Mucosa of descending colon (tissue), 3 donors: Measurements from ENCODE around the gene EPHA6. TPM values are rescaled to one million over a fixed set of nuclear protein-coding genes. Genes with fewer than 3 reads are reported as not detected.
"Not testable (repeated sequence)": the region's sequence is repeated elsewhere in the genome, so short reads cannot be mapped to it uniquely, and the experiment has no call there.

Experiments used
- ATAC-seq: fragments of 200-7000 bp; cut with Tn5 transposase; one replicate; pipeline ENCODE4 v1.9.1; 2020; ENCODE audit warnings: mild to moderate bottlenecking, moderate library complexity
- DNase-seq, 3 donors: peaks; one replicate each; pipeline ENCODE4 v3.0.0-alpha.2; 2020
- H3K36me3 ChIP-seq: fragments of 200-600 bp; one replicate; pipeline ENCODE4 v1.8.0; 2021; ENCODE audit warnings: low read depth, mild to moderate bottlenecking
- H3K4me1 ChIP-seq: fragments of 200-600 bp; one replicate; pipeline ENCODE4 v1.8.0; 2021; ENCODE audit warnings: low read depth, mild to moderate bottlenecking
- H3K4me3 ChIP-seq: fragments of 200-600 bp; one replicate; pipeline ENCODE4 v1.8.0; 2021; ENCODE audit warnings: mild to moderate bottlenecking
- H3K9me3 ChIP-seq: fragments of 200-600 bp; one replicate; pipeline ENCODE4 v1.8.0; 2021; ENCODE audit warnings: mild to moderate bottlenecking
- CTCF ChIP-seq: fragments of 200-600 bp; IDR thresholded peaks from one replicate; pipeline ENCODE4 v1.8.0; 2022; ENCODE audit warnings: antibody characterized with exemption, mild to moderate bottlenecking
- intact Hi-C, 2 donors: fragments of 100-400 bp; cut with DNase I in 1 of 2; cut with micrococcal nuclease in 1 of 2; formaldehyde crosslinking; loops; one replicate each; pipeline versions ENCODE4 v1.11.0 to v1.11.1; 2022; cut with DNase I, micrococcal nuclease
- total RNA-seq, 3 donors: library from RNA; stranded (reverse); fragmentation: NEBNext Ultra II Directional in 2 of 3; extraction: Animal tissue kit (Norgen Biotek cat#: 25700) in 2 of 3; gene quantifications; one replicate each; pipeline versions ENCODE4 v1.2.1 to v1.2.4, GENCODE V29; 2021 to 2023
- donor health status: DM: no; HTN: no; CAD: no; lungs with moderate emphysema.
- donor health status: DM: no; HTN: no; CAD: no.
- donor health status: DM: no; HTN: yes; CAD: no.

EPHA6 gene
- total RNA-seq, 3 donors from 2014 or later, result 0.55 to 24.8 (median 1.5) TPM

GRCh38 chr3:96996009-96996408 lies 181.6 kb downstream of the EPHA6 start:
- TF ChIP-seq CTCF, result no peak
- ATAC-seq (no peak), DNase-seq (no peak)
- Histone ChIP-seq H3K36me3 (no peaks in the 10 kb centered on the region), H3K4me1 (no peaks in the 10 kb centered on the region), H3K4me3 (no peak overlapping the region), H3K9me3 (no peaks in the 10 kb centered on the region)
- intact Hi-C loops, result no loop called here

GRCh38 chr3:97001611-97002010 lies 187.2 kb downstream of the EPHA6 start:
- intact Hi-C loops, result no loop called here
- no peak for TF ChIP-seq CTCF
- ATAC-seq, result no peak

GRCh38 chr3:97009427-97010019 lies 195.1 kb downstream of the EPHA6 start:
- DNase-seq (no peak), ATAC-seq (no peak)
- no peaks in the 10 kb centered on the region for H3K4me1 ChIP-seq
- H3K4me3 ChIP-seq, result no peak overlapping the region
- no peaks in the 10 kb centered on the region for H3K36me3 ChIP-seq
- intact Hi-C loops, result no loop called here
- TF ChIP-seq CTCF, result no peak
- H3K9me3 ChIP-seq, result no peaks in the 10 kb centered on the region

More at GRCh38 chr3:97001611-97002010, 187.2 kb downstream of the EPHA6 start:
- H3K36me3 ChIP-seq, result no peaks in the 10 kb centered on the region
- H3K4me1 ChIP-seq, result no peaks in the 10 kb centered on the region
- H3K9me3 ChIP-seq, result no peaks in the 10 kb centered on the region
- DNase-seq, result no peak
- H3K4me3 ChIP-seq, result no peak overlapping the region

- Histone ChIP-seq H3K4me1 (no peaks in the 10 kb centered on the region), H3K9me3 (no peaks in the 10 kb centered on the region), H3K4me3 (no peak overlapping the region), H3K36me3 (no peaks in the 10 kb centered on the region)
- intact Hi-C loops, result no loop called here
- DNase-seq (no peak), ATAC-seq (no peak)
- no peak for TF ChIP-seq CTCF
Observed at GRCh38 chr3:97010881-97011657, 196.7 kb downstream of the EPHA6 start.

GRCh38 chr3:97021778-97022177 lies 207.4 kb downstream of the EPHA6 start:
- ATAC-seq (no peak), DNase-seq (no peak)
- intact Hi-C loops, result no loop called here
- Histone ChIP-seq H3K4me1 (no peaks in the 10 kb centered on the region), H3K36me3 (no peaks in the 10 kb centered on the region), H3K4me3 (no peak overlapping the region), H3K9me3 (no peaks in the 10 kb centered on the region)
- no peak for TF ChIP-seq CTCF

- ATAC-seq, intact Hi-C loops, H3K4me3 ChIP-seq: not testable (repeated sequence)
Observed at GRCh38 chr3:97025612-97026011, 211.2 kb downstream of the EPHA6 start.

More at GRCh38 chr3:97025612-97026011, 211.2 kb downstream of the EPHA6 start:
- not testable (repeated sequence) for H3K9me3 ChIP-seq, H3K36me3 ChIP-seq, H3K4me1 ChIP-seq, DNase-seq
